DND-41 (cell line): ENCODE measurements around the gene SPATA6L.

Source experiments
- CTCF ChIP-seq: IDR thresholded peaks from 2 replicates; pipeline ENCODE4 v1.5.1; 2012; ENCODE audit warnings: borderline replicate concordance, low read length, moderate library complexity, mild to moderate bottlenecking; ENCODE audit not compliant: poor library complexity, severe bottlenecking; ENCODE audit errors: extremely low read depth
- EZH2 ChIP-seq: IDR thresholded peaks from 3 replicates; pipeline ENCODE4 v1.6.1; 2012; ENCODE audit warnings: borderline replicate concordance, low read depth, mild to moderate bottlenecking, moderate library complexity, low read length, inconsistent platforms; ENCODE audit not compliant: severe bottlenecking

DNA sequence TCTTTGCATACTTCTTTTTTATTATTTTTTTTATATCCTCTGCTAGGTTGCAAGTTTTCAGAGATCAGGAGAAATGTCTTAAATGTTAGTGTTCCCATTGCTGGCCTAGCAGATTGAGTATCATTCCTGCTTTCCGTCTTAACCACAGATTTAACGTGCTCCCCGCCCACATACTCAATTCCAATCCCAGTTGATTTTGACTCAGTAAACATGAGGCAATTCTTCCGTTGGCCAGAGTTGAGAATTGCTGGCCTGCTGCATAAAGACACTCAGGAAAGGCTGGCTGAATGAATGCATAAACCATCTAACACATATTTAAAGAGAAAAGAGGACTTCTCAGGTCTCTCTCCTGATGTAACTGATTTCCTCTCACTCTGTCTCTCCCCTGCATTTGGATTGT is 51.0 kb downstream of the SPATA6L start:
- TF ChIP-seq CTCF (no peak), EZH2 (no peak)
